Thoracic aorta (tissue), 2 donors: ENCODE results near the gene IRX3. TPM values are rescaled to one million over a fixed set of nuclear protein-coding genes. Genes with fewer than 3 reads are reported as not detected.

Experiments used
- ATAC-seq: fragments of 150-250 bp; one replicate; pipeline ENCODE4 v1.8.0; 2017; ENCODE audit warnings: low read depth; ENCODE audit not compliant: insufficient number of reproducible peaks, low FRiP score
- DNase-seq: peaks from one replicate; pipeline ENCODE4 v3.0.0-alpha.2; 2020; ENCODE audit warnings: low spot score
- H3K27ac ChIP-seq, 2 donors: fragments of 200-600 bp; sonication (generic); 1 replicate in 1 of 2; 2 replicates in 1 of 2; pipeline ENCODE4 v1.5.1; 2016; ENCODE audit warnings: mild to moderate bottlenecking in 2 of 2, moderate library complexity in 2 of 2
- H3K27me3 ChIP-seq: fragments of 200-600 bp; sonication (generic); replicated peaks from 2 replicates; pipeline ENCODE4 v1.6.0; 2016; ENCODE audit warnings: mild to moderate bottlenecking; ENCODE audit not compliant: insufficient read depth
- H3K36me3 ChIP-seq: fragments of 200-600 bp; sonication (generic); one replicate; pipeline ENCODE4 v1.5.1; 2016
- H3K4me1 ChIP-seq, 2 donors: fragments of 200-600 bp; sonication (generic); 1 replicate in 1 of 2; 2 replicates in 1 of 2; pipeline versions ENCODE4 v1.5.1 to v1.6.0; 2016; ENCODE audit warnings: low read depth in 2 of 2, mild to moderate bottlenecking in 1 of 2; ENCODE audit not compliant: control insufficient read depth in 1 of 2
- H3K4me3 ChIP-seq: fragments of 200-600 bp; sonication (generic); 2 replicates; pipeline ENCODE4 v1.5.1; 2016; ENCODE audit warnings: mild to moderate bottlenecking
- H3K9me3 ChIP-seq: fragments of 200-600 bp; sonication (generic); 2 replicates; pipeline ENCODE4 v1.5.1; 2016
- CTCF ChIP-seq: fragments of 200-600 bp; sonication (generic); IDR thresholded peaks from one replicate; pipeline ENCODE4 v1.5.1; 2019; ENCODE audit warnings: antibody characterized with exemption
- total RNA-seq, 2 donors: library from RNA; depleted of rRNA; stranded (reverse); fragments of >200 nt; gene quantifications; one replicate each; pipeline versions ENCODE4 v1.1.0 to v1.2.3, GENCODE V29; 2016

The IRX3 gene
- 1 to 10 TPM in 1 of 2 donors, under 1 TPM in 1; 0.95 to 2.0 TPM for total RNA-seq

DNA sequence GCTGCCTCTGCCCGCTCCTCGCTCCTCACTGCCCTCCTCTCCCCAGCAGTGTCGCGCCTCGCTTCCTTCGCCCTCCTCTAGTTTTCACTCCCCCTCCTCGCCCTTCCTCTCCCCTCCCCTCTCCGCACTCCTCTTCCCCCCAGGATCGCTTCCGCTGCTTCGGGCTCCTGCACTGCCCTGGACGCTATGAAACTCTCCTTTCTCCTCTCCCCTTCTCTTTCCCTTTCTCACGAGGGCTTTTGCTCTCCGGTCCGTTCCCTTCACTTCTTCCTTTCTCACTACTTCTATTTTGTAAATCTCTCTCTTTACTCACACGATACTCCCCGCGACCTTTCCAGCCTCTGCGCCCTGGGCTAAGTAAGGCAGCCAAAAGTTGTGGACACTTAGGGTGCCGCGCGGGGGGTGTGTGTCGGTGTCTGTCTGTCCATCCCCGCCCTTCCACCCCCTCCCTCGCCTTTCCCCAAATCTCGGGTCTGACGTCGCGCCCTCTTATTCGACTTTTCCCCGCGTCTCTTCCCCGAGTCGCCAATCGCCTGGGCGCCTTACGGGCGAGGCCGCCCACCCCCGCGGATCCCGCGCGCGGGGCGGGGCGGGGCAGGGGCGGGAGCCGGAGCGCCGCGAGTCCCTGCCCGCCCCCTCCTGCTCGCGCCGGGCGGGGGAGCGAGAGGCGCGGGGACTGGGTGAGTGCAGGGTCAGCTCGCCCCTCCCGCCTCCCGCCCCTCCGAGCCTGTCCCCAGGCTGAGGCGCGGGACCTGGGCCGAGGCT, at the start of gene IRX3:
TSS of gene IRX3 (minus strand) at position 422 of the 765 bp plus-strand sequence. CDS start 737 bp downstream, outside the sequence.
- peaks cover 12% of the 10 kb centered on the region for H3K27me3 ChIP-seq
- peak within 1 kb of the TSS; percentile 87 for H3K4me3 ChIP-seq
- no peak for DNase-seq
- peak within 1 kb of the TSS; percentile 43 to 54 for H3K27ac ChIP-seq
- no peaks in the 10 kb centered on the region for H3K36me3 ChIP-seq
- no peak for TF ChIP-seq CTCF
- no peaks in the 10 kb centered on the region for H3K9me3 ChIP-seq
- peak; percentile 27 for ATAC-seq
- peaks cover 8 to 40% of the 10 kb centered on the region in 2 donors for H3K4me1 ChIP-seq

GRCh38 chr16:54335230-54335629, 48.6 kb upstream of the IRX3 start:
- DNase-seq, result no peak
- ATAC-seq, result no peak
- no peak overlapping the region for H3K4me3 ChIP-seq
- TF ChIP-seq CTCF, result no peak
- H3K27ac ChIP-seq, result no peak overlapping the region
- no peaks in the 10 kb centered on the region for H3K9me3 ChIP-seq
- H3K36me3 ChIP-seq, result no peaks in the 10 kb centered on the region
- no peaks in the 10 kb centered on the region for H3K4me1 ChIP-seq
- no peaks in the 10 kb centered on the region for H3K27me3 ChIP-seq

DNA sequence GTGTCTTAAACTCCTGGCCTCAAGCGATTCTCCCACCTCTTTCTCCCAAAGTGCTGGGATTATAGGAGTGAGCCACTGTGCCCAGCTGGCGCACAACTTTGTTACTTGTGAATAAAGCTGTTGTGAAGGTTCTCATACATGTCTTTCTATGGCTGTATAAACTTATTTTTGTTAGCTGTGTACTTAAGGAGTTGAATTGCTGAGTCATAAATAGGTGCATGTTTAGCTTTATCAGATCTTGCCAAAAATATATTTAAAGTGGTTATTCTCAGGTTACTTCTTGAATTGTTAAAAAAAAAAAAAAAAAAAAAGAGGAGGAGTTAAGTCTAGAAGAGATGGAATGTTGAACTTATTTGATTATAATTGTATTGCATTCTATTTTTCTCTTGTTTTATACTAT, 47.6 kb upstream of the IRX3 start:
- Histone ChIP-seq H3K4me1 (no peaks in the 10 kb centered on the region), H3K27me3 (no peaks in the 10 kb centered on the region), H3K27ac (no peak overlapping the region), H3K4me3 (no peak overlapping the region), H3K9me3 (no peaks in the 10 kb centered on the region), H3K36me3 (no peaks in the 10 kb centered on the region)
- TF ChIP-seq CTCF, result no peak
- ATAC-seq, result no peak
- DNase-seq, result no peak

DNA sequence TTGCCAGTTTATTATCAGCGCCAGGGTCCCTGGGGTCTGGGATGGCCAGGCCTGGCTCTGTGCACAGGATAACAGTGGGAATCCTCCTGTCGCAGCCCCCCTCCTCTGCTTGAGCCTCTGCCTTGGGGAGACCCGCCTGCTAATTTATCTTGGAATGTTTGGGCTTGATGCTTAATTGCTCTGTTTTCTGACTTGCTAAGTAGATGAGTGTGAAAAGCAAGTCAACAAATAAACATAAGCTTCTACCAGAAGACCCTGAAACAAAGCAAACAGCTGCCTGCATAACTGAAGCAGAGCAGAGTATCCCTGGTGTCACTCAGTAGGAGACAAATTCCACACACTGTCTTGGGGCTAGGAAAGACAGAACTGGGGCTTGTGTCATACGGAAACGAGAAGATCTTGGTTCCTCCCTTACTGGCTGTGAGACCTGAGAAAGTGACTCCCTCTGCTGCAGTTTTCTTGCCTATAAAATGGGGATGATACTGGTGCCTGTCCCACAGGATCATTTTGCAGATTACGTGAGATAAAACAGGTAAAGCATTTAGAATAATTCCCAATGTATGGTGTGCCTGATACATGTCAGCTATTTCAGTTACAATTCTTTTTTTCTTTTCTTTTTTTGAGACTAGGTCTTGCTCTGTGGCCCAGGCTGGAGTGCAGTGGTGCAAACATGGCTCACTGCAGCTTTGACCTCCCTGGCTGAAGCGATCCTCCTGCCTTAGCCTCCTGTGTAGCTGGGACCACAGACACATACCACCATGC, 44.8 kb upstream of the IRX3 start:
- no peak for ATAC-seq
- DNase-seq, result no peak
- Histone ChIP-seq H3K36me3 (no peaks in the 10 kb centered on the region), H3K27ac (no peak overlapping the region), H3K4me3 (no peak overlapping the region), H3K4me1 (peaks cover 0 to 4% of the 10 kb centered on the region in 2 donors), H3K27me3 (no peaks in the 10 kb centered on the region), H3K9me3 (no peaks in the 10 kb centered on the region)
- TF ChIP-seq CTCF, result no peak

- no peak for TF ChIP-seq CTCF
- no peak for ATAC-seq
- no peak overlapping the region for H3K27ac ChIP-seq
- no peaks in the 10 kb centered on the region for H3K27me3 ChIP-seq
- H3K9me3 ChIP-seq, result no peaks in the 10 kb centered on the region
- no peaks in the 10 kb centered on the region for H3K36me3 ChIP-seq
- DNase-seq, result no peak
- peaks cover 0 to 13% of the 10 kb centered on the region in 2 donors for H3K4me1 ChIP-seq
- no peak overlapping the region for H3K4me3 ChIP-seq
These were observed 41.0 kb upstream of the IRX3 start for GRCh38 chr16:54327609-54328008.
